HG03139 (cell line): ENCODE results near the gene PHF12.

Source experiments
- ATAC-seq: cut with Tn5 transposase; IDR thresholded peaks from one replicate; pipeline ENCODE4 v1.9.1; 2021; ENCODE audit not compliant: unreplicated experiment

The PHF12 gene

DNA sequence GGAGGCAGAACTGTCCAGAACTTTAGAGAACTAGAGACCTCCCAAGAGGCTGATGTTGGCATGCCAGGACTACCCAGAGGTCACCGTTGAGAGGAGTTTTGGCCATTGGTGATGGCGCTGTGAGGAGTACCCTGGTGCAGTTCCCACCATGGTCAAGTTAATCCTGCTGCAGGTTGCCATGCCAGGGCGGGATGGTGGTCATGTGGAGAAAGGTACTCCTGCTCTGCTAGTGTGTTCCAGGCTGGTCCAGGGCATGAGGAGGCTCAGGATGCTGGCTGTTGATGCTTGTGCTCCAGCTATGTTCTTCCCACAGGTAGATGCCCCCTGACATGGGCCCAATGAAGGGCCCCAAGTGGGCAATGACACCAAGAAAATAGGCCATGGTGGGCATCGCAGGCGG is 4.1 kb upstream of the PHF12 start:
- no peak for ATAC-seq

DNA sequence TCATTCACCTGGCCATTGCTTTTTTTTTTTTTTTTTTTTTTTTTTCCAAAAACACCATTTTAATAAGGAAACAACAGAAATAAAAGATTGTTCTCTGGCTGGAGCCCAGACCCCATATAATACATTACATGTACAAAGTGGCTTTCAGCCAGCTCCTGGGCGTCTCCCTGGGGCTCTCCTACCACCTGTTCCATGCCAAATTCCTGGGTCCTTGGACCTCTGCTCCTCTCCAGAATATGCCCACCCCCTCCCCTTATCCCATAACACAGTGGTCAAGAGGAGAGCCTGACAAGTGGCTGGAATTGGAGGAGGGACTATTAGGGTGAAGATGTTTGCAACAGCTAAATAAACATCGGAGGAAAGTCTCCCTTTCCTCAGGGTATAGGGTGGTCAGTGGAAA is 3.6 kb upstream of the PHF12 start:
- no peak for ATAC-seq

DNA sequence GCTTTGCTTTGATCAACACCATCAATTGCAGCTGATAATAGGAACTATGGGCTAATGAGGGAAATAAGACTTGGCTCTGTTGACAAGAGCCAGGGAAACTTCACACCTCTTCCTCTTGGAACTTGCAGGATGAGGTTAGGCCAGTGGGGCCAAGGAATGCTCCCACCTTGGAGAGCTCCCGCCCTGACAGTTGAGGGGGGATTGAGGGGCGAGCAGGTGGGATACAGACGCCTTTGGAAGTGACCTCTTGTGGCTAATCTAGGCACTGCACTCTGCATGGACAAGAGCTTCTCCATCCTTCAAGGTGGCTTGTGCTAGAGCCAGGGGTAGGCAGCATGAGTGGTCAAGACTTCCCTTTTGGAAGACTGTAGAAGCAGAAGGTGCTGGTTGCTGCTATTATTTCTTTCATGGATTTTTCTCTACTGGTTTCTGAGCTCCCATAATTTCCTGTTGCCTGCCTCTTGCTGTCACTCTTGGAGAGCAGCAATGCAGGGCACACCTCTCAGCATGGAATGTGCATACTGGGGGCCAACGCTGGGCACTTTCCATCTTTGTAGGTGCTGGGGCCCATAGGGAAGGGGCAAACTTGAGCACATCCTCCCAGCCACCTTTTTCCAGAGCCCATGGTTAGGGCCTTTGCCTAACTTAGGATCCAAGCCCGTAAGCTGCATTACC is 2.3 kb upstream of the PHF12 start:
- ATAC-seq, result no peak

DNA sequence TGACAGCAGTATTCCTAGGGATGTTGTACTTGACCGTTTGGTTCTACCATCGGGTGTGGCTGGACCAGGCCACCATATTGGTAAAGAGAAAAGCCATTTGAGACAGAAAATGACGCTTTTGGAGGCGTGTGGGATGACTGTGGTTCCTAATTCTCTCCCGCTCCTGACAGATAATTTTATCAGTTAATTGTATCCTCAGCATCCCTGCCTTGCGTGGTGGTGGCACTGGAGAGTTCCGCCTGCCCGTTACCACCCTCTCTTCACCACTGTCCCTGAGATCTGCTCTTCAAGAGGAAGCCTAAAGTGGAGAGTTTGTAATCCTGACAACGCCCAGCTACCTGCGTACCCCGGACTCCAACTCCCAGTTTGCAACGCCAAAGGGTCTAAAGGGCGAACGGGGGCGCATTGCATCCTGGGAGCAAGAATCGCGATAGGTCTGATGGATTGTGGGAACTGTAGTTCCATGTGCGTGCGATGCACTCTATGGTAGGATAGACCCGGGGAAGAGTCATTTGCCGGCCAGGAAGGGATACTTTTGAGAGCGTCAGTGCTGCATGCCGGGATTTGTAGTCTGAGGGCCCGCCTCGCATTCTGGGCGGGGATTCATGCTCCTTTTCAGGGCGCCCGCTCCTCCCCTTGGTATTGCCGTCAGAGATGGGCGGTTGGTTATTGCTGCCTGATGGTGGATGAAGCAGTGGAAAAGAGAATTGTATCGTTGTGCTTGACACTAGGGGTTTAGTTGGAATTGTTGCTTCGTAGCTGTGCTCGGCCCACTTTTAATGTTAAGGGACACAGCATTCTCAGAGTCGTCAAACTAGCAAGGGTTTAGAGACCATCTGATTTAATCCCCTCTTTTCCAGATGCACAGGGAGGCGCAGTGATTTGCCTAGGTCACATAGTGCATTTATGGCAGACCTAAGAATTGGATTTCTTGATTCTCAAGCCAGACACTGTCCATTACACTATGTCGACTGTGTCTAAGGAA is 965 bp upstream of the PHF12 start:
- ATAC-seq, result peak; percentile 52

DNA sequence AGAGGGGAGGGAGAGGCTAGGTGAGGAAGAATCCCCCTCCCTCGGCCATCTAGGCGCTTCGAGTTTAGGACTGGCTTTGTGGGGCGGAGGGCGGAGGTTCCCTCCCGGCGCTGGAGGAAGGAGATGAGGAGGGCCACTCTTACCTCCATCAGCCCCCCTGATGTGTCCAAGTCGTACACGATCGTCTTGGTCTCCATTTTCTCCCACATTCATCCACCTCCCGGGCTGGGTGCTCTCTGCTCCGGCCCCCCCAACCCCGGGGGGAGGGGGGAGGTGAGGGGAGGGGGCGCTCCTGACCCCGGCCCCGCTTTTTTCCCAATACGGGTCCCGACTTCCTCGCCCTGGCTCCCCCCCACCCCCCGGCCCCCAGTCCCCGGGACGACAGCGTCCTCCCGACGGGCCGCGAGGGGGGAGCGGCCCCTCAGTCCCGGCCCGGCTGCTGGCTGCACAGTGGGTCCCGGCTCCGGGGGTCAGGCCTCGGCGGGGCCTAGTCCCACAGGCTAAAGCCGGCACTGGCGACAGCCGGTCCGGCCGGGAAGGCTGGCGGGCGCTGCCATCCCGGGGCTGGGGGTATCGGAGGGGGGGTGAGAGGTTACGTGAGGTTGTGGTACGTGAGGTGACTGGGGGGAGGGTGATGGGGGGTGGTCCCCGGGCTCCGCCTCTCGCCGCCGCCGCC is 428 bp downstream of the PHF12 start:
- no peak for ATAC-seq

DNA sequence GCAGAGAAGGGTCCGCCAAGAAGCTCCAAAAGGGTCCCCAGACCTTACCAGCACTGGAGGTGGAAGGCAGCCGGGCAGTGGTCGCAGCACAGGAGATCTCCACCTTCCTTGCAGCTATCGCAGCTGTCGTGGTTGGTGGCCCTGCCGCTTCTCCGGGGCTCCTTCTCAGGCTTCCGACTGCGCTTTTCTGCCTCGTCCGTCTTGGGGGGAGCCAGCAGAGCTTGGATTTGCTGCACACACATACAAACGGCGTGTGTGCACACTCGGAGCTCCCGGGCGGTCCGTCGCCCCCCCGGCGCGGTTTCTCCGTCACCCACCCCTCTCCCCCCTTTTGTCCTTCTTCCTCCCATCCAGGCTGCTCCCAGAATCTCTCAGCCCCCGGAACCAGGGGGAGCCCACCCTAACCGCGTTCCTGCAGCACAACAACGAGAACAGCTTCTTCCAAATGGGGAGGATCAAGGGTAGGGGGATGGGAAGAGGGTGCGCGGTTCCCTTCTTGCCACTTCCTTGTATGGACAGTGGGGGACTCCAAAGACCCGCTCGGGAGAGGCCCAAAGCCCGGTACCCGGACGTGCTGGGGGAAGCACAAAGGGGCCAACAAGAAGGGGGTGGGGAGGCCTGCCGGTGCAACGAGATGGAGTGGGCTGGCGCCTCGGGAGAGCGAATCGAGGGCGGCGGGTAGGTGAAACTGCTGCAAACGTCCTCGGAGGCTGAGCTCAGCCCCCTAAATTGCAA is 1.1 kb downstream of the PHF12 start:
- ATAC-seq, result no peak

DNA sequence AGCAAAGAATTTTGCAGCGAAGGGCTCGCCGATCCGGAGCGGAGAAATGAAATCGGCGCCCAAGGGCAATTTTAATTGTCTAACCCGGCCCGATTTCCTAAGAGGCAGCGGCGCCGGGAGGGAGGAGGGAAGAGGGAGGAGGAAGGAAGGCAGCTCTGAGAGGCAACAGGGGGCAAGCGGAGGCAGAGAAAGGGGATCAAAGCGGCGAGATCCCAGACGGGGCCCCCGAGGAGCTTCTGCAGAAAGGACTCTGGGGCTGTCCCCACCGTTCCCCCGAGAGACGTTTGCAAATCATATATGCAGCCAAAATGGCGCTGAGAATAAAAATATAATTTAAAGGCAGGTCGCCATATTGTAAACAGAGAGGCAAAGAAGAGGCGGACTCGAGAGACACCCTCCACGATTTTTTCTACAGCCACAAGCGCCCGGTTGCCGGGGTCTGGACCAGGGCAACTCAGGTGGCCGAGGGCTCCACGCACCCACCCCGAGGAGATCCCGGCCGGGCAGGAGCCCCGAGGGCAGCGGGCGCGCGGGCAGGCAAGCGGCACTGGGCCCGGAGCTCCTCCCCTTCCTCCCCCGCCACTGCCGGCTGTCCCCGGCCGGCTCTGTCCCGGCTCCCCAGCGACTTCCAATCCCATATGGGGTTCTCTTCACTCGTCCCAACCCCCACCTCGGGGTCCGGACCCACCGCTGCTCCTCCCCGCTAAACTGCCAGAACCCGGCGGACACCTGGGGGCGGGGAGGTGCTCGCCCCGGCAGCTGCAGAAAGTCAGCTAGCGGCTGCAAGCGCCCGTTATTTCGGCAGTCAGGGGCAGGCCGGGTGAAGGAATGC is 1.9 kb downstream of the PHF12 start:
- ATAC-seq, result no peak

DNA sequence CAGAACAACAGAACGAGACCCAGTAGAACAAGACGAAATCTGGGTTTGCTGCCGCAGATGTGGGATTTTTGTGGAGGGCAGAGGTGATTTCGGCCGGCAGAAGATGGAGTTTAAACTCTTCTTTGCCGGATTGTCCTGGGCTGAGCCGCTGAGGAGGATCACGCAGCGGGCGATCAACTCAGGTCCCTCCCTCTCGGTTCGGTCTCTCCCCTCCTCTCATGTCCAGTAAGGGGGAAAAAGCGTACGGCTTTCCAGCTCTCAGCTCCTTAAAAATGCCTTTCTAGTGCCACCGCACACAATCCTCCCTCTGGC is 2.5 kb downstream of the PHF12 start:
- ATAC-seq, result no peak

DNA sequence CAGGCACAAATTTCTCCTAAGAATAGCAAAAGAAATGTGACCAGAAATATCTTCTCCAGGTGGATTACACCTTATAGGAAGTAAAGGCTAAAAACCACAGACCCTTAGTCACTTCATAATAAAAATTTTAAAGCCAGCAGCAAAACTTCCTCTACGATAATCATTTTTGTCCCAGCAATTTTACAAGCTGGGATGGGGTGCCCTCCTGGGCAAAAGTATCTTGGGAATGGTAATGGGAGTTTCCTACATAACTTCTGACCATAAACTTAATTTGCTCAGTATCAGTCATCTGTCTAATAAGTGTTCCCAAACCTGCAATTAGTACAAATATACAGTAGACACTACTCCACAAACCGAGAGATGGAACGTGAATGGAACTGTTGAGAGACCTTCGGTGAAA is 3.0 kb downstream of the PHF12 start:
- no peak for ATAC-seq

DNA sequence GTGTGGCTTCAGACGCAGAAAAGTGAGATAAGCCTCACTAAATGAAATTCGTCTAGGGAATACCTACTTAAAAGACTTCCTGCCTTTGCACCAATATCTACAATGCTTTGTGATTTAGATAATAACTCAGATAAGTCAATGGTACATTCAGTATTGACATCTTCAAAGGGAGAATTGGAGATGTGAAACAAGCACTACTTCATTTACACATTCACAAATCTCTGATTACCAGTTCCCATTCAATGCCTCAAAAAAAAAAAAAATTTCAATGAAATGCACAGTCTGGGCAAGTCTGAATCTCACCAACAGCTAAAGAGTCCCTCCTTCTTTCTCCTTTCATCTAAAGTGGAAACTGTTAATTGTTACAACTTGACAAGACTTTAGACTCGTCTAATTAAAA is 3.7 kb downstream of the PHF12 start:
- no peak for ATAC-seq

DNA sequence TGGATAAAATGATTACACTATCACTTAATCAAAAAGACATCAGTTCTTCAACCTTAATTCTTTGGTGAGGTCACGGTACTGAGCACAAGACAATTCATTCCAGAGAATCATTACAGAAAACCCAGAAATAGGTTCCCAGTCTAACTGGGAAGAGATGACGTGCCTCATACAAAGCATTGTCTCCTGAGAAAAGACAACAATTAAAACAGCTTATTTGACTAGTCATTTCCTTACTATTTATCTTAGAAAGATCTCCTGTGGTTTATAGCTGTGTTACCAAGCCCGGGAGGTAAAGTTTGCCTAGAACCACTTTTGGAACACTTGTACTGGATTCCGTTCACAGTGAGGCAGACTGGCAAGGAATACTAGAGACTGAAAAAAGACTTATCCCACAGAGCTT is 5.1 kb downstream of the PHF12 start:
- ATAC-seq, result no peak

DNA sequence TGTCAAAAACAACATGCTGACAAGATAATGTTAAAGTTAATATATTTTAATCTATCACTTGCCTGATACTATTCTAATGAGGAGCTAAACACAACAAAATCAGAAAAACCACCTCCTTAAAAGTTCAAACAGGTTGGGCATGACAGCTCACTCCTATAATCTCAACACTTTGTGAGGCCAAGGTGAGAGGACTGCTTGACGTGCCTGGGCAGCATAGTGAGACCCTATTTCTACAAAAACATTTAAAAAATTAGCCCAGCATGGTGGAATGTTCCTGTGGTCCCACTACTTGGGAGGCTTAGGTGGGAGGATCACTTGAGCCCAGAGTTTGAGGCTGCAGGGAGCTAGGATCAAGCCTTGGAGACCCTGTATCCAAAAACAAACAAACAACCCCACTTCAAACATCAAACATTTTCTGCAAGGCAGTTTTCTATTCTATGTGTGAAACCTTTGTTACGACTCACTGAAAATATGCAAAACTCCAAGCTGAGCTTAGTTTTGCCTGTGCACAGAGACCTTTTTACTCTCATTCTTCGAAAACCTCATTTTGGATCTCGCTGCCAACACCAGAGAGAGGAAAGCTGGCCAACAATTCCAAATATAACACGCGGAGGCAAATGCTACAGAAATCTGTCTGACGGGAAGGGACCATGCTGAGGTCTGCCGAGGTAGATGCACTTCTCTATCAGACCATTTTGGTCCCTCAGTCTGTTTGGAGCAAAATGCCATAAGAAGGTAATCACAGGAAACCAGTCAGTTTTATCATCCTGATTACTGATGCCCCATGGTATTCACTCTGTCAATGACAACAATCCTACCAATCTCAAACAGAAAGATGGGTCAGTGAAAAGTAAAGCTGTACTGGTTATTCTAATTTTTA is 6.2 kb downstream of the PHF12 start:
- ATAC-seq, result no peak

DNA sequence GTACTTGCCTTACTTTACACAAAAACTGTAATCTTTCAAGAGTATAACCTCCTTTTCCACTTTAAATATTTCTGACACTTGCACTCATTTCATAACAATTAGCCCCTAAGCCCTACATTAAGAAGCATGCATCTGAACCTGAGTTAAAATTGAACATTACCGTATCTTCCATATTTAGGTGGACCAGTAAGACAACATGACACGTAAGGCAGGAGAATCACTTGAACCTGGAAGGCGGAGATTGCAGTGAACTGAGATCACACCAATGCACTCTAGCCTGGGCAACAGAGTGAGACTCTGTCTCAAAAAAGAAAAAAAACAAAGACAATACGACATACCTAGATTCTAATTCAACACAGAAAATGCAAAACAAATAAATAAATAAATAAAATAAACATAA is 7.0 kb downstream of the PHF12 start:
- no peak for ATAC-seq

DNA sequence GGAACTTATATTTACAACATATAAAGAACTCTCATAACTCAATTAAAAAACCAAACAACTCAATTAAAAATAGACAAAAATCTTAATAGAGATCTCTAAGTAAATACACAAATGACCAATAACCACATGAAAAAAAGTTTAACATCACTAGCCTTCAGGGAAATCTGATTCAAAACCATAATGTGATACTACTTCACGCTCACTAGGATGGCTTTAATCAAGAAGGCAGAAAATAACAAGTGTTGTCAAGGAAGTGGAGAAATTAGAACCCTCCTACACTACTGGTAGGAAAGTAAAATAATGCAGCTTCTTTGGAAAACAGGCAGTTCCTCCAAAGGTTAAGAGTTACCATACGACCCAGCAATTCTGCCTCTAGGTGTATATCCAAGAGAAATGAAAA is 8.4 kb downstream of the PHF12 start:
- ATAC-seq, result no peak

DNA sequence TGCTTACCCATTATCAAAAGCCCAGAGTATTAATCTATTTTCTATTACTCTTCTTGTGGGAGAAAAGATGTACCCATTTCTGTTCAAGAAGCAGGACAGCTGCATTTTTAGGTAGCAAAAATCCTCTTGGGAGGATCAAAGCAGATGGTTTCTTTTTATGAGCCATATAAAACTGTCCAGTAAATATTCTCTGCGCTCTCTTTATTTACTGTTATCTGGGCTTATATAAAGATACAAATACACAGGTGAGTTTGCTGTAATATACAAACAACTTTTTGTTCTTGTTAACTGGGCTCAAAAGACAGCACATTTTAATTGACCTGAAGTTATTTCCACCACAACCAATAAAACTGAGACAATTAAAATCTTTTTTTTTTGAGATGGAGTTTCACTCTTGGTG is 10.1 kb downstream of the PHF12 start:
- no peak for ATAC-seq

DNA sequence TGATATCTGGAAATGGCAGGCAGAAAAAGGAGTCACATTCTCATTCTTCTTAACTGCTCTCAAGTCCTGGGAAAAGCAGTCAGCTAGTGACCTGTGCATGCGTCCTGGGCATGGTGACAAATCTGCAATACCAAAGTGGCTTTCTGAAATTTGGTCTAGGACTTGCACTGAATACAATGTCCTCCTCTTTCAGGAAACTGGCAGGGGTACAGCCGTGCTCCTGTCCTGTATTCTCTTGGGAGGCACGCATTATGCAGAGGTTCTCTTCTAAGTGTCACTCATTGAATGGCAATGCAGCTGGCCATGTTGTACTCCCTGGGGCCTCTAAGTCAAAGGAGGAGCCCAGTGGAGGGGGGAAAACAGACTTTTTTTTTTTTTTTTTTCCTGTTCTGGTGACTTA is 10.6 kb downstream of the PHF12 start:
- ATAC-seq, result no peak

DNA sequence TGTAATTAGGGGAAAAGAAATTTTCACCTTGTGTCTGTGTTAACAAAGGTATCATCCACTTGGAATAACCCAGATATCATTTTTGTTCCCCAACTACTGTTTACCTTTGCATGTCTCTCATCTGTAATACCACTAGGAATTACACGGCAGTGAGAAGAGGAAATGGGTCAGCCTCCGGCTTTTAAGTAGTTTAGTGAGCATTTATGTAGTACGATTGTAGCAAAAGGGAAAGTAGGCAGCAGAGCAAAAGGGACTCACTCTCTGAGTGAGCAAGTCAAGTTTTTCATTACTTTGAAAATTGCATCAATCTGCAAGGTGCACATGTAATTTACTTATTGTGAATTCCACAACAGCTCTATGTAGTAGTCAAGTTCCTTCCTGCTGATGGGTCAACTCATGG is 11.2 kb downstream of the PHF12 start:
- no peak for ATAC-seq

DNA sequence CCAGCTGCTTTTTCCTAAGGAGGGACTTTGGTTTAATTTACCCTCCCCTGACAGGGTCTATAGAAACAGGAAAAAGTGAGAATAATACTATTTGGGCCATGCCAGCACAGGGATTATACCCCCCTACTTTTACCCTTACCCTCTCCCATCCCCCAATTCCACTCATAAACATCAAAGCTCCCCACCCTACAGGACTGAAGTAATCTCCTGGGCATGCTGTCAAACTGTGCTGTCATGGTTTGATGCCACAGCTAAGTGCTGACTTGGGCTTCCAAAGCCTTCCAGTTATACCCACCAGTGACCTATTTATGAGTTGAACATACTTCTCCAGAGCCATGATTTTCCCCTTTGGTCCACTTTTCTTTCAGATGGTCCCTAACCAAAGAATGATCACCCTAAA is 12.8 kb downstream of the PHF12 start:
- ATAC-seq, result no peak

DNA sequence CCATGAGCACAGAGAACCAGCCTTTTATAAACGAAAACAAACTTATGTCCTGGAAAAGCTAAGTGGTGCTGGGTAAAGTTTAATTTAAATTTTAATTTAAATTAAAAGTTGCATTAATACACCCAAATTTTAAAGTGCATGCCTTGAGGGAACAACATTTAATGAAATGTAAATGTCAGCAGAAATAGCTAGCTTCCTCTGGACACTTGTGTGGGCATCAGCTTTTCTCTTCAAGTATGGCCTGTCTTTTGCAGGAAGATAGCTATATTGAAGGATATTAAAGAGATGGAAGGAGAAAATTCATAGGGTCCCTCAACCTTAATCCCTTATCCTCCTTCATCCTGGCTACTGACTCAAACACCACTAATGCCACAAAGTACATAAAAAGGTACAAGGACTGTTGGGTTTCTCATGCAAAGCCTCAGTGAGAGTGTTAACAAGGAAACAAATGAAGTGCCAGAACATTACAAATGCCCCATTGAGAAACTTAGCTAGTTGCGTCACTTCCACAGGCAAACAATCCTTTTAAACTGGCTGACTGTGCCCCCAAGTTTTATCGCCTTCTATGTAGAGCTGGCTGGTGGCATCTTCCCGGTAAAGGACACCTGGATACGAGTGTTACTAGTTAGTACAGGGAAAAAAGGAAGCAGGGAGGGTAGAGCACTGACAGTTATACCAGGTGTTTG is 14.1 kb downstream of the PHF12 start:
- ATAC-seq, result no peak
